HEK293 (cell line): ENCODE measurements around the gene ANTXRL.

Source experiments
- GLI4 ChIP-seq: fragments of 450-650 bp; formaldehyde crosslinking; IDR thresholded peaks from 2 replicates; pipeline ENCODE4 v1.5.1; 2016; ENCODE audit warnings: missing biosample characterization, missing genetic modification characterization
- REST ChIP-seq: fragments of 450-650 bp; formaldehyde crosslinking; IDR thresholded peaks from 2 replicates; pipeline ENCODE4 v1.5.1; 2016; ENCODE audit warnings: missing biosample characterization, missing genetic modification characterization
- ZBTB1 ChIP-seq: fragments of 450-650 bp; formaldehyde crosslinking; IDR thresholded peaks from 2 replicates; pipeline ENCODE4 v1.5.1; 2016; ENCODE audit warnings: missing biosample characterization, missing genetic modification characterization

GRCh38 chr10:46299536-46300369, 13.0 kb downstream of the ANTXRL start:
- TF ChIP-seq GLI4 (tag by site-specific recombination) (no peak), ZBTB1 (no peak), REST (tag by site-specific recombination) (no peak)
